EL (cell line): Measurements from ENCODE around the gene LPCAT2.

Experiments
- DNase-seq: peaks from one replicate; pipeline ENCODE4 v3.0.0-alpha.2; 2016

Gene LPCAT2

DNA sequence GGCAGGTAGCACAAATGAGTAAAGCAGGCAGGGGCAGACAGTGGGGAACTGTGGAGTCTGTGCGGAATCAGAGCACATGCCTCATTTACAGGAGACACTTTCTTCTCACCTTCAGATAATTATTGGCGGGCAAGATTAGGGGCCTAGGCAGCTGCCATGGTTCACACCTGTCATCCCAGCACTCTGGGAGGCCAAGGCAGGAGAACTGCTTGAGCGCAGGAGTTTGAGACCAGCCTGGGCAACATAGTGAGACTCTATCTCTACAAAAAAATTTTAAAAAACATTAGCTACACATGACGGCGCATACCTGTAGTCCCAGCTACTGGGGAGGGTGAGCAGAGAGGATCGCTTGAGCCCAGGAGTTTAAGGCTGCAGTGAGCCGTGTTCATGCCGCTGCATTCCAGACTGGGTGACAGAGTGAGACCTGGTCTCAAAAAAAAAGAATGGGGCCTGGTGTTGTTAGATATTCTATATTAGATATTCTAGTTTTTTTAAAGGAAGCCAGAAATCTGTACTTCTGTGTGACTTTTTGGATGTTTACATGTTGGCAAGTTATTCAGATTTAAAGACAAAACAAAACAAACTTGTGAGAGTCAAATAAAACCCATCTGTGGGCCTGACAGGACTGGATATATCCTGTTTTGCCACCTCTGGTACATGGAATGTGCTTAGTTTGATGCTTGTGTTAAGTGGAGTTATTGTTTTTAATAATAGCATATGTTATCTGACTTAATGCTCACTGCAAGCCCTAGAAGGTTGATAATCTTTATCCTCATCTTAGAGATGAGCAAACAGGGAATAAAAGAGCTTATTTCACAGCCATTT is 4.9 kb upstream of the LPCAT2 start:
- DNase-seq: no peak

DNA sequence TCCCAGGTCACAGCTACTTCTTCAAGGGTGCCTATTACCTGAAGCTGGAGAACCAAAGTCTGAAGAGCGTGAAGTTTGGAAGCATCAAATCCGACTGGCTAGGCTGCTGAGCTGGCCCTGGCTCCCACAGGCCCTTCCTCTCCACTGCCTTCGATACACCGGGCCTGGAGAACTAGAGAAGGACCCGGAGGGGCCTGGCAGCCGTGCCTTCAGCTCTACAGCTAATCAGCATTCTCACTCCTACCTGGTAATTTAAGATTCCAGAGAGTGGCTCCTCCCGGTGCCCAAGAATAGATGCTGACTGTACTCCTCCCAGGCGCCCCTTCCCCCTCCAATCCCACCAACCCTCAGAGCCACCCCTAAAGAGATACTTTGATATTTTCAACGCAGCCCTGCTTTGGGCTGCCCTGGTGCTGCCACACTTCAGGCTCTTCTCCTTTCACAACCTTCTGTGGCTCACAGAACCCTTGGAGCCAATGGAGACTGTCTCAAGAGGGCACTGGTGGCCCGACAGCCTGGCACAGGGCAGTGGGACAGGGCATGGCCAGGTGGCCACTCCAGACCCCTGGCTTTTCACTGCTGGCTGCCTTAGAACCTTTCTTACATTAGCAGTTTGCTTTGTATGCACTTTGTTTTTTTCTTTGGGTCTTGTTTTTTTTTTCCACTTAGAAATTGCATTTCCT is 3.4 kb upstream of the LPCAT2 start:
- no peak for DNase-seq

DNA sequence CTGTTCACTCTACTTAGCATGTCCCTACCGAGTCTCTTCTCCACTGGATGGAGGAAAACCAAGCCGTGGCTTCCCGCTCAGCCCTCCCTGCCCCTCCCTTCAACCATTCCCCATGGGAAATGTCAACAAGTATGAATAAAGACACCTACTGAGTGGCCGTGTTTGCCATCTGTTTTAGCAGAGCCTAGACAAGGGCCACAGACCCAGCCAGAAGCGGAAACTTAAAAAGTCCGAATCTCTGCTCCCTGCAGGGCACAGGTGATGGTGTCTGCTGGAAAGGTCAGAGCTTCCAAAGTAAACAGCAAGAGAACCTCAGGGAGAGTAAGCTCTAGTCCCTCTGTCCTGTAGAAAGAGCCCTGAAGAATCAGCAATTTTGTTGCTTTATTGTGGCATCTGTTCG is 2.8 kb upstream of the LPCAT2 start:
- DNase-seq: no peak

DNA sequence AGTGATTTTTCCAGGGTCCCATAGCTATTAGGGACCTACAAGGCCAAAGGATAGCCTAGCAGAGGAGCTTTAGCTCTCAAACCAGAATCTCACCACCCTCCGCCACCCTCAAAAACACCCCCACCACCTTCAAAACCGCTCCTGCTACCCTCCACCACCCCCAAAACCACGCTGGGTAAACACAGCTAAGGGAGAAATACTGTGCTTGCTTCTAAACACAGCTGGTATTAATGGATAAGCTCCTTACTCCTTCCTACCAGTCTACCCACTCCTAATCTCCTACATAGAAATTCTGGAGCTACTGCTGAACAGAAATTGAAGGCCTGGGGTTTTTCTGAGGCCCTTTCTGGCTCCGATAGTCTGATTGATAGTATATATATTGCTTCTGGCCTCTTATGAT is 2.2 kb upstream of the LPCAT2 start:
- DNase-seq: no peak

DNA sequence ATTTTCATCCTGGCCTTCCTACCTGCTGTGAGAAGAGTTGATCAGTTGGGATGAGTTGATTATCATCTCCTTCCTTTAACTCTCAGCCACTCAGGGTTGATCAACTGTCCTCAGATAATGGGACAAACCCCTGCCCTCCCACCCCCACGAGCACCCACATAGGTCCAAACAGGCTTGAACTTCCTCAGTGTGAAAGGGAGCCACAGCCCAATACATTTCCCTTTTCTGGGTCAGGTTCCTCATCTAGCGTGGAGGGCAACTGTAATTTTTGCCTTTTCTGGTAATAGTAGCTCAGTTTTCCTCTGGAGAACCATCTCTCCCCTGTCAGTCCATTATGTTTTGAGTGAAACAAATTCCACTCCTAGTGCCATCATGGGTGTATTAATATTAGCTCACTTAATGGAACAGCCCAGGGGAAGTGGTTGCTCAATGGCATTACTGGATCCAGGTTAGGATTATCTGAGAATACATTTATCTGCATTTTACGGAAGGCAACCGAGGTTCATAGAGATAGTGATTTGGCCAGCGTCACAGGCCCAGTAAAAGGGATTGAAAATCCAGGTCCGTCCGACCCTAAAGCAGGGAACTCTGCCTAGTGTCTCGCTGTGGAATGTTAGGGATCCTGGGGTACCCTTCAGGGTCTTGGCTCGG is 476 bp upstream of the LPCAT2 start:
- no peak for DNase-seq

DNA sequence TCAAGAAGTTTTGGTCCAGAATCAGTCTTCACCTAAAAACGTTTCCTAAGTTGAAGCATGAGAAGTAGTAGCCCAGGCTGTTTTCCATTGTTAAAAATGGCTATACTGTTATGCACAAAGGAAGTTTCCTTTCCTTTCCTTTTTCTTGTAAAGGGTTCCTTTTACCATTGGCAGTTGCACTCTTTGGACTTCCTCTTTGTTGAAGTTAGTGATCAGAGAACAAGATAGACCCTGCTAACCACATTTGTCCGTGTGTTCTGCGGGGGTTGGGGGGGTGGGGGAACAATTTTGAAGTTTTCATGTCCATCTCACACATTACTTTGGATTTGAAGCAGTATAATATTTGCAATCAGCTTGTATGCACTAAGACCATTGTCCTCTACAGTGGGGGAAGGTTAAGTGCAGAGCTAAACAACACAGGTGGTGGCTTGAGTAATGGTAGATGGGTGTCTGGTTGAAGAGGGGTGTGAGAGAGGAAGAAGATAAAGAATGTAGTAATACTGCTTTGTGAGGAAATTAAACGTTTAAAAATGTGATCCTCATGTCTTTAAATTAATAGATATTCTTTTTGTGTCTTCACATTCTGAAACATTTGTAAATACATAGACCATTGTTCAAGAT is 1.4 kb downstream of the LPCAT2 start:
- no peak for DNase-seq

DNA sequence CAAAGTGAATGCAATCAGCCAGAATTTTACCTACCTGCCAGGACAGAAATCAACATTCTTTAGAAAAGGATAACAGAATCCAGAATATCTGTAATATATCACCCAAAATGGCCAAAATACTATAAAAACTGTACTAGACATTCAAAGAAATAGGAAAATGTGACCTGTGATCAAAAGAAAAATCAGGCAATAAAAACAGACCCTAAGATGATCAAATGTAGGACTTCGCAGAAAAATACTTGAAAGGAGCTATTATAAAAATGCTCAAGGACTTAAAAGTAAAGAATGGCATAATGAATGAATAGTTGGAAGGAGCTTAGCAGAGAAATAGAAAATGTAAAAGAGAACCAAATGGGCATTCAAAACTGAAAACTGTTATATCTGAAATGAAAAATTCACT is 4.1 kb downstream of the LPCAT2 start:
- DNase-seq: no peak

DNA sequence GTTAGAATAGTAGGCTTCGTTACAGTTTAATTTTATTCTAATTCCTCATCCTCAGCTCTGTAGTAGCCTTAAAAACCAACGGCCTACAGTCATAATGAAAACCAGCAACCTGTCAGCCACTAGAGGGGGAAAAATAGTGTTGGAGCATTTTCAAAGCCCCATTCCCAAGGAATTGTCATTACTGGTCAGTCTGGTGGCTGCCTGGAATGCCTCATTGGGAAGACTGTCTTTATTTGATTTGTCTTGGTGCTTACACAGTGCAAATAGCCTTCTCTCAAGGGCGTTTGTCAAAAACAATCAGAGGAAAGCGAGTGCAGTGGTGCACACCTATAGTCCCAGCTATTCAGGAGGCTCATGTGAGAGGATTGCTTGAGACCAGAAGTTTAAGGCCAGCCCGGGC is 4.7 kb downstream of the LPCAT2 start:
- no peak for DNase-seq

DNA sequence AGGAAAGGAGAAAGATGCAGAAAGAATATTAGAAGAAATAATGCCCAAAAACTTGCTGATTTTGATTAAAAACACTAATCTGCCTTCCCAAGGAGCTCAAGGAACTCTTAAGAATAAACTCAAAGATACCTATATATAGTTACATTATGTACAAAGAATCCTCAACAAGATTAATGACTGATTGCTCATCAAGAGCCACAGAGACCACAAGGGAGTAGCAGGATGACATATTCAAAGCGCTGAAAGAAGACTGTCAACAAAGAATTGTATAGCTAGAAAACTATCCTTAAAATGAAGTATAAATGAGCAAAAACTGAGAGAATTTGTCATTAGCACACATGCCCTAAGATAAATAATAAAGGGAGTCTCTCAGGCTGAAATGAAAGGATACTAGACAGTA is 6.2 kb downstream of the LPCAT2 start:
- peak; percentile 49 for DNase-seq

DNA sequence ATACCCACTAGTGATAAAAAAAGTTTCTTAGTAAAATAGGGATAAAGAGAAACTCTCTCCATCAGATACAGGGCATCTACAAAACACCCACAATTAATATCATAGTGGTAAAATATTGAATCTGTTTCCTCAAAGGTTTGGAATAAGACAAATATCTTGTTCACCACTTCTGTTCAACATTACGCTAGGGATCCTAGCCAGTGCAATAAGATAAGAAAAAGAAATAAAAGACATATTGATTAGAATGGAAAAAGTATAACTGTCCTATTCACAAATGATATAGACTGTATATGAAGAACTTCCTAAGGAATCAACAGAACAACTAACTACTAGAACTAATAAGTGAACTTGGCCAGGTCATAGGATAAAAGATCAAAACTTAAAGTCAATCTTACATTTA is 12.9 kb downstream of the LPCAT2 start:
- DNase-seq: no peak

DNA sequence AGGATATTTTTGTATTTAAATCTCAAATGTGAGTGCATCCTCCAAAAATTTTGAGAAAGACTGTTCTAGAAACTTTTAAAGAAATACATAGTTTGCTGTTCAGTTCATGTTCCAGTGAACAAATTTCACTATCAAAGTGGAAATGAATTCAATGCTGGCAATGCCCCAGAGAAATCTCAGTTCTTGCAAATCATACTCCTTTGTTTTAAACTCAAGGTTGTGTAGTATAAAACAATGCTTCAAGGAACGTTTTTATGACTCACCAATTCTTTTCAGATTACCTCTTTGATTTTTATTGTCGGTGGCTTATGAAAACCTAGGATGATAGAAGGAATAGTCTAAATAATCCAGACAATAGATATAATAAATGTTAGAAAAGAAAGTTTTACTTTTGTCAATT is 17.6 kb downstream of the LPCAT2 start:
- no peak for DNase-seq

DNA sequence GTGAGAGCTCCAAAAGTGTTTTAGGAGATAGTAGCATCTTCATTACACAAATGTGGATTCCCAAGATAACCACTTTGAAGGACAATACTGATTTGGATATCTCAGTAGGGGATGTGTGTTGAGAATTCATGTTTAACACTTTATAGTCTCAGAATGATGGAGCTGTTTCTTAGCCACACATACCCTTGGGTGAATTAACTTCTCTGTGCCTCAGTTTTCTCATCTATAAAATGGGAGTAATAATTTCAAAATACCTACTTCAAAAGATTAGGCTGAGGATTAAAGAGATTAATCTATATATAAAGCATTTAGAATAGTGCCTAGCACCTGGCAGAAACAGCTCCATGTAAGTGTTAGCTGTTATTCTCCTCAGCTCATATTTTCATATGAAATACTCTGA is 19.0 kb downstream of the LPCAT2 start:
- DNase-seq: no peak

DNA sequence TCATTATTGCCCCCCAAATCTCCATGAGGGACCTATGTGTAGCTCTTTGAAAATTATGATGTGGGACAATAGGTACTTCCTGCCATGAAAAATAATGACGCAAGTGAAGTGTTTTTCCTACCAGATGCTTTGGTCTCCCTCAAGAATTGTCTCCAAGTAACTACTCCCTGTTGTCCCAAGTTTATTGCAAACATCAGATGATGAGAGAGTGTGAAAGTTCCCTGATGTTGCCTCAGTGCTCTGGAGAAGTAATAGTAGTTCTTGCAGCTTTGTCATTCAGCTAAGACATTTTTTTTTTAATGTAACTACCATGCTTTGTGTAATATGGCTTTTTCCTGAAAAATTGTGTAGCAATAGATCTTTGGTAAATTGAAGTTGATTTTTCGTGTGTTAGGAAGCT is 20.1 kb downstream of the LPCAT2 start:
- DNase-seq: peak; percentile 18

DNA sequence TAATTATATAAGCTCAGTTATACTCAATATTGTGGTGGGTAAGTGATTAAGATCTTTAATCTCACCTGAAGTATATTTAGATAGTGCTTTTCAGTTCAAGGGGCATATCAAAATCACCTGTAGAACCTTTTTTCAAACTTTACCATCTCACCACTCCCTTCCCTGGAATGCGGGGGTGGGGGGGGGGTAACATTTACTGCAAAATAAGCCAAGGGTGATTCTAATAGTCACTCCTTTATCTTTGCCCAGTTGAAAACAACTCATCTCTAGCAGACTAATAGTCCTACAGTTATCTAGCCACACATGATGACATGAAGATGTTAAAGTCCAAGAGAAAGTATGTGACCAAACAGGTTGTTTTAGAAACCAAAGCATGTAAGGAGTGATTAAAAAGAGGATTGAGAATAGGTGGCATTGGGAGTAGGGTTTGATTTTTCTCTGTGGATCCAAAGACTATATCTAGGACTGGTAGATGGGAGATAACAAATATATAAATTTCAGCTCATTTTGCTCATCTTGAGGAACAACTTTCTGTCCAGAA is 21.5 kb downstream of the LPCAT2 start:
- no peak for DNase-seq

DNA sequence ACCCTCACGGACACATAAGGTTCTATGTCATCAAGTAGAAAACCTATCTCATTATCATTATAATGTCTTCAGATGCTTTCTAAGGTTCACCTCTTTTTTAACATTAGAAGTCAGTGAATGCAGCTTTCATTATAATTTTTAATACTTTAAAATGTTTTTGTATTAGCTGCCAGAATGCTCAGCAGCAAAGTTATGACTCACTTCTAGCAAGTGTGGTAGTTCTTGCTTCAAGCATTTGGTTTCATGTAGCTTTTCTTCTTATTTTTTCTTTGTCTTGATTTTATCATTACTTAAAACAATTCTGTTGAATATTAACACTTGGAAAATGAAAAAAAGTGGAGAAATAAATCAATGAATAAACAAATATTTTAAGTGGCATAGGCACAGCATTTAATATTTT is 23.4 kb downstream of the LPCAT2 start:
- DNase-seq: no peak

DNA sequence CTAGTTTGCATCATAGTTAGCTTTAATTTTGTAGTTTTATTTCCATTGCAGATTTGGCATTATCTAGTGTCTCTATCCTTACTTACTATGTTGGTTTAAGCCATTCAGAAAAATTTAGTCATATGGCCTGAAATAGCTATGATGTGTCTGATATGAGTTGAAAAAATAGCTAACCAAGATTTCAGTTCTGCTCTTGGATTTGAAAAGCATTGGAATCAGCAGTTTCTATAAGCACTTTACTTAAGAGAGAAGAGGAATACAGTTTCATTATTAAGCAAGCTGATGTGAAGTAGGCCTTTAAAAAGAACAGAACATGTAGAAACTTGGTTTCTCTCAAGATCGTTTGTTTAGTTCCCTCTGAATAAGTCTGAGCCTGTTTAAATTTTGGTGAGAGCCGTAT is 25.9 kb downstream of the LPCAT2 start:
- no peak for DNase-seq

DNA sequence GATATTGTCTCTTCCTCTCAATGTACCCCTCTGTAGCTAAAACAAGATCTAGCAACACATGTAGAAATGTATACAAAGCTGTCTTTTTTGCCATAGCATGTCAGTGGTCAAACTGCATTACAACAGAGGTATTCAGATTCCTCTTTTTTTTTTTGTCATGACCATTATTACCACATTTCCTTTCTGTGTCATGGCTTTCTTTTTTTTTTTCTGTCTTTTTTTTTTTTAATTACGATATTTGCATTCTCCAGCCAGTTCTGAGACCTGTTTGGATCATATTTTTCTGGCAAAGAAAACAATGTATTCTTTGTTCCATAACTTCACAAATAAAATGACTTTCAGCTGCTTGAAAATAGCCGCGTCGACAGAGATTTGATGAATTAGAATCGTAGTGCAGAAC is 30.2 kb downstream of the LPCAT2 start:
- no peak for DNase-seq

DNA sequence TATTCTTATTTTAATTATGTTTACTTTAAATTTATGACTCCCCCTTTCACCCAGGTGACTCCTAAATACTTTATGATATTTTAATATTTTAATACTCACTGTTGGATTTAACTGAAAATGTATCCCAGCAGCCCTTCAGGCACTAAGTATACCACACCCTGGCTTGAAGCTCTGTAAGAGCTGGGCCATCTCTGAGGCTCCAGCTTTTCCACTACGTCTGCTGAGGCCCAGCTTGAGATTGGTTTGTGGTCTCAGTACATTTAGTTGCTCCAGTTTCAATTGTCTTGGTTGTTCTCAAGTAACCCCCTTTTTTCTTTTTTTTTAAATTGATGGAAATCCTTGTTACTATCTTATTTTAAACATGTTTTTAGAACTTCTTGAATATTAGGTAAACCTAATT is 30.6 kb downstream of the LPCAT2 start:
- DNase-seq: no peak

DNA sequence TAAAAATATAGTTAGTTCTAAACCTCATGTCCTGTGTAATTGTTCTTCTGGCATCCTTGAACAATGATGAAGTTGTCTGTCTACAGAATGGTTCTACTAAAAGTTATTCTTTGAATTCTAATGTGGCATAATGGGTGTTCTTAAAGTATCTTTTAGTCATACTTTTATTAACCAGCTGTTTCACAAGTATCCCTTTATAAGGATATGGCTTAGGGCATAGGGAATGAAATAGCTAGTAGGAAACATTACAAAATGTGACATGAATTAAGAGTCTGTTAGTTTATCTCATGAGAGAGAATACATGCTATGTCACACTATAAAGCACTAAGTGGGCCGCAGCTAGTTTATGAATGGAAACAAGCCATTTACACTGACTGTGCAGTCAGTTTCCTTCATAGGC is 31.3 kb downstream of the LPCAT2 start:
- no peak for DNase-seq

DNA sequence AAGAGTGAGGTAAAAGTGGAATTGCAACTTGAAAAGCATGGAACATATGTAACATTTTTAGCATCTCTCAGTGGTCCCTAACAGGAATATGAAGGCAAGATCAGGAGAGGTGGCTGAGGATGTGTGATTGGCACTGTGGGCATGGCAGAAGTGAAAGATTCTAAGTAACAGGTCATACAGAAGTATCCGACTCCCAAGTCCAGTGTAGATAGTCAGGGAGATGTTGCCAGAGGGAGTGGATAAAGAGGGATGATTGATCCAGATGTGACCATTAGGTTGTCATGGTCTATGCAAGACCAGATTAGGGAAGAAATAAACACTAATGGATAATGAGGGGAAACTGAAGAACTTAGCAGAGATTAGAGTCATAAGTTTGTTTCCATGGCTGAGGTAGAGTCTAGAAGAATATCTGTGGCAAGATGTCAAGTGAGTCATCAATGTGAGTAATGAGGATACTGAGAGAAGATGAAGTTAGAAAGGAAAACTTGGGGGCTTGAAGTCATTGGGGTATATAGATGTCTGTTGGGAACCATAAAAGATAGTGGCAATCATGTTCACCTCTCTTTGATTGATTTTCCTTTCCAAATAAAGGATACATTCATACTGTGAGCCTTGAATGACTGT is 33.7 kb downstream of the LPCAT2 start:
- peak; percentile 72 for DNase-seq

DNA sequence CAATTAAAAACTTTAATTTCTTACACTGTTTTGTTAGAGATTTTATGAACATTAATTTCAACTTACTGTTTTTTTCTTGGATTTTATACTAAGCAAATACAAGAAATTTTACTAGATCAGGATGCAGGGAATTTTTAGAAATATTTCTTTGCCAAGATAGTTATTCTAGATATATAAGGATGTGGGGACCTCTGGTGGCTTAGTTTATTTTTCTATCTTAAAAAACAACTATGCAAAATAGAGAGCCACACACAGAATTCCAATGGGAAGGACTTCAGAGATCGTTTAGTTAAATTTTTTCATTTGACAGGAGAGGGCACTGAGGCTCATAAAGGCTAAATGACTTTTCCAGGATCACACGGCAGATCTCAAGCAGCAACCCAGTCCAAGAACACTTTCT is 34.6 kb downstream of the LPCAT2 start:
- DNase-seq: peak; percentile 42

DNA sequence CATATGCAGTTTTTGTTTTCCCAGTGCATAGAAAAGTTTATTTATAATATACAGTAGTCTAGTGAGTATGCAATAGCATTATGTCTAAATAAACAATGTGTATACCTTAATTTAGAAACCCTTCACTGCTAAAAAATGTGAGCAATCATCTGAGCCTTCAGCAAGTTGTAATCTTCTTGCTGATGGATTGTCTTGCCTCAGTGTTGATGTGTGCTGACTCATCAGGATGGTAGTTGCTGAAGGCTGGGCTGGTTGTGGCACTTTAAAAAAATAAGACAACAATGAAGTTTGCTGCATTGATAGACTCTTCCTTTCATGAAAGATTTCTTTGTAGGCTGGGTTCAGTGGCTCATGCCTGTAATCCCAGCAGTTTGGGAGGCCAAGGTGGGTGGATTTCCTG is 43.7 kb downstream of the LPCAT2 start:
- DNase-seq: peak; percentile 73

DNA sequence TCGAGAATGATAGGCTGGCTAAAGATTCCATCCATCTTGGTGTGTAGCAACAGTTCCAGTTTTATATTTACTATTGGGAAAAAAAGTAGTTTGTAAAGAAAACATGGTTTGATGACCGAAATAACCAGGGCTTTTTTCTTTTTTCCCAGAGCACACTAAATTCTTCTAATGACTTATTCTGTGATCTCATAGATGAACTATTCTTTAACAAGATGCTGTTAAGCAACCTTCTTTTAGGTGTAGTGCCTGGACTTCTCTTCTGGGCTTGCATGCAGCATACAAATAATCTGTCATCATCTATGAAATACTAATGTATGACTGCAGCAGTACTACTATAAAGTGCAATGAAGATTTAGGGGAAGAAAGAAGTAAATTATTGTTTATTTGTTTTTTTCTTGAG is 46.6 kb downstream of the LPCAT2 start:
- DNase-seq: peak; percentile 38
